Esophagus squamous epithelium (tissue), 5 donors: ENCODE measurements around the gene PPP1R8. TPM values are rescaled to one million over a fixed set of nuclear protein-coding genes. Genes with fewer than 3 reads are reported as not detected.
A peak's percentile ranks its signal among the peaks of the same experiment; 100 is the strongest.

Experiments
- DNase-seq: peaks from one replicate; lab custom pipeline; 2025; lab: John Stamatoyannopoulos, UW
- H3K27ac ChIP-seq, 4 donors: fragments of 200-600 bp; sonication (generic); one replicate each; pipeline ENCODE4 v1.5.1; 2016 to 2019; ENCODE audit warnings: mild to moderate bottlenecking in 1 of 4
- H3K27me3 ChIP-seq, 4 donors: fragments of 200-600 bp; sonication (generic); 1 replicate in 3 of 4; 2 replicates in 1 of 4; pipeline versions ENCODE4 v1.5.1 to v1.6.0; 2017 to 2021; ENCODE audit warnings: antibody characterized with exemption in 1 of 4
- H3K36me3 ChIP-seq, 3 donors: fragments of 200-600 bp; sonication (generic); one replicate each; pipeline ENCODE4 v1.5.1; 2016 to 2019
- H3K4me1 ChIP-seq, 3 donors: fragments of 200-600 bp; sonication (generic); one replicate each; pipeline ENCODE4 v1.5.1; 2017 to 2019
- H3K4me3 ChIP-seq, 4 donors: fragments of 200-600 bp; sonication (generic); 1 replicate in 3 of 4; 2 replicates in 1 of 4; pipeline ENCODE4 v1.5.1; 2016 to 2019; ENCODE audit warnings: mild to moderate bottlenecking in 2 of 4, moderate library complexity in 1 of 4
- H3K9me3 ChIP-seq, 3 donors: fragments of 200-600 bp; sonication (generic); one replicate each; pipeline ENCODE4 v1.5.1; 2016 to 2019
- CTCF ChIP-seq, 6 experiments: fragments of 450-650 bp in 4 of 6; fragments of 200-600 bp in 2 of 6; sonication (generic) in 2 of 6; IDR thresholded peaks; one replicate each; pipeline ENCODE4 v1.5.1; 2016 to 2019; ENCODE audit warnings: antibody characterized with exemption in 6 of 6, mild to moderate bottlenecking in 4 of 6, moderate library complexity in 4 of 6
- POLR2A ChIP-seq, 4 donors: fragments of 450-650 bp; IDR thresholded peaks; one replicate each; pipeline ENCODE4 v1.6.1; 2017; ENCODE audit warnings: antibody characterized with exemption in 4 of 4, mild to moderate bottlenecking in 4 of 4, moderate library complexity in 3 of 4
- WGBS, 2 donors: methylation state at CpG; one replicate each; pipeline ENCODE4 v1.1.5; 2018; 5-methylcytosine and 5-hydroxymethylcytosine counted together
- intact Hi-C: fragments of 100-400 bp; cut with DNase I; formaldehyde crosslinking; loops from one replicate; pipeline ENCODE4 v1.15.0; 2022
- total RNA-seq, 4 donors: library from RNA; depleted of rRNA; stranded (reverse); fragments of >200 nt; gene quantifications; one replicate each; pipeline ENCODE4 v1.1.0, GENCODE V29; 2016
- donor health status: DM: yes; HTN: yes; CAD: no.

Gene PPP1R8
- total RNA-seq, 4 donors from 2014 or later, result 21.3 to 41.2 (median 33.4) TPM

DNA sequence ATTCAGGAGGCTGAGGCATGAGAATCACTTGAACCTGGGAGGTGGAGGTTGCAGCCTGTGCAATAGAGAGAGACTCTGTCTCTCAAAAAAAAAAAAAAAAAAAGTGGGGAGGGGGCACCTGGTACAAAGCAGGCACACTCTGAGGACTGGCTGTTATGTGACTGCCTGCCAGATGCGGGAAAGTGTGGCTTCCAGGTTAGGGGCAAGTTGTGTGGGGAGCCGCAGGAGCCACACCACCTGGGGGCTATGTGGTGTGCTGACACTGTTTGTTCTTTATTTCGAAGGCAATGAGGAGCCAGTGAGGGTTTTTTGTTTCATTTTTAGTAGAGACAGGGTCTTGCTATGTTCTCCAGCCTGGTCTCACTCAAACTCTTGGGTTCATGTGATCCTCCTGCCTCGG is 47.5 kb downstream of the PPP1R8 start:
- Histone ChIP-seq H3K27ac (no peak overlapping the region), H3K27me3 (no peaks in the 10 kb centered on the region), H3K36me3 (peaks cover 0 to 12% (median 0%) of the 10 kb centered on the region in 3 donors), H3K4me3 (no peak overlapping the region), H3K9me3 (no peaks in the 10 kb centered on the region), H3K4me1 (peaks cover 0 to 16% (median 8%) of the 10 kb centered on the region in 3 donors)
- no peak for TF ChIP-seq CTCF (IDR thresholded peaks at IDR 0.05)
- TF ChIP-seq POLR2A (IDR thresholded peaks at IDR 0.05), result no peak
- WGBS, 2 donors, result 68 to 85% methylated on average over 4 of the region's 4 CpGs
- no peak for DNase-seq
- intact Hi-C loops, result no loop called here

DNA sequence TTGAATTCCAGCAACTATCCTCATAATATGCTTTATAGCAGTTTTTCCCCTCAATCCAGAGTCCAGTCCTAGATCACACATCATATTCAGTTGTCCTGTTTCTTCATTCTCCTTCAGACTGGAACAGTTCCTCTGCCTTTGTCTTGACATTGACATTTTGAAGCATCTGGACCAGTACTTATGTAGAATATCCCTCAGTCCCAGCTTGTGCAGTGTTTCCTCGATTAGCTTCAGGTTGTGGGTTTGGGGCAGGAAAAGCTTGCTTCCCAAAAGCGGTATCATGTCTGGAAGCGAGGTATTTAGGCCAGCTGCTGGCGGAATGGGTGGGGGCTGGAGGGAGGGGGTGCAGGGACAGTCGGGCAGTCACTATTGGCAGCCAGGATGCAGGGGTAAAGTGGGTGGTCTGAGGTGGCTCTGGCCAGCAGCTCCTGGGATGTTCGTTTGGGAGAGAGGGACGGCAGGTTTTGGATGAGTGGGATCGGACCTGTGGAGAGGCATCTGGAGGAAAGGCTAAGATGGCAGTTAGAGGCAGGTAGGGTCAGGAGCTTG is 48.3 kb downstream of the PPP1R8 start:
- WGBS, 2 donors, result 44 to 53% methylated on average over 6 to 7 of the region's 8 CpGs
- intact Hi-C loops, result no loop called here
- no peak overlapping the region for H3K4me3 ChIP-seq
- H3K27me3 ChIP-seq, result no peaks in the 10 kb centered on the region
- peaks cover 0 to 9% (median 7%) of the 10 kb centered on the region in 3 donors for H3K4me1 ChIP-seq
- H3K36me3 ChIP-seq, result peaks cover 0 to 20% (median 0%) of the 10 kb centered on the region in 3 donors
- H3K9me3 ChIP-seq, result no peaks in the 10 kb centered on the region
- no peak for DNase-seq
- TF ChIP-seq CTCF (IDR thresholded peaks at IDR 0.05) (no peak), POLR2A (IDR thresholded peaks at IDR 0.05) (peak in 1 of 4 donors; percentile 23)
- H3K27ac ChIP-seq, result peak overlapping the region in 1 of 4 donors; percentile 38

- Histone ChIP-seq H3K4me3 (no peak overlapping the region), H3K27me3 (no peaks in the 10 kb centered on the region), H3K36me3 (peaks cover 0 to 21% (median 0%) of the 10 kb centered on the region in 3 donors), H3K27ac (peak overlapping the region in 1 of 4 donors; percentile 38), H3K9me3 (no peaks in the 10 kb centered on the region), H3K4me1 (peaks cover 0 to 9% (median 7%) of the 10 kb centered on the region in 3 donors)
- no peak for TF ChIP-seq CTCF (IDR thresholded peaks at IDR 0.05)
- peak in 1 of 4 donors; percentile 1 for TF ChIP-seq POLR2A (IDR thresholded peaks at IDR 0.05)
- intact Hi-C loops, result no loop called here
- DNase-seq, result no peak
- 44 to 71% methylated on average over 1 to 5 of the region's 10 CpGs for WGBS, 2 donors
Measured at GRCh38 chr1:27879374-27880082, 48.9 kb downstream of the PPP1R8 start.

DNA sequence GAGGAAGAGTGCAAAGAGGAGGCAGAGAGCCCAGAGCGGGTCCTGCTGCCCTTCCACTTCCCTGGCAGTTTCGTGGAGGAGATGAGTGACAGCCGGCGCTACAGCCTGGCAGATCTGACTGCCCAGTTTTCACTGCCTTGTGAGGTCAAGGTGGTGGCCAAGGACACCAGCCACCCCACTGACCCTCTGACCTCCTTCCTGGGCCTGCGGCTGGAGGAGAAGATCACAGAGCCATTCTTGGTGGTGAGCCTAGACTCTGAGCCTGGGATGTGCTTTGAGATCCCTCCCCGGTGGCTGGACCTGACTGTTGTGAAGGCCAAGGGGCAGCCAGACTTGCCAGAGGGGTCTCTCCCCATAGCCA is 51.9 kb downstream of the PPP1R8 start:
- Histone ChIP-seq H3K4me3 (no peak overlapping the region), H3K27me3 (no peaks in the 10 kb centered on the region), H3K4me1 (no peaks in the 10 kb centered on the region), H3K36me3 (peaks cover 0 to 36% (median 0%) of the 10 kb centered on the region in 3 donors), H3K9me3 (no peaks in the 10 kb centered on the region), H3K27ac (peak overlapping the region in 1 of 4 donors; percentile 87)
- intact Hi-C loops, result no loop called here
- DNase-seq, result no peak
- 85% methylated on average over 4 of the region's 6 CpGs; no CpG with 5 or more reads in 1 of the 2 donors for WGBS, 2 donors
- TF ChIP-seq CTCF (IDR thresholded peaks at IDR 0.05) (no peak), POLR2A (IDR thresholded peaks at IDR 0.05) (no peak)

- no peak overlapping the region for H3K4me3 ChIP-seq
- no peaks in the 10 kb centered on the region for H3K4me1 ChIP-seq
- WGBS, 2 donors, result 82 to 88% methylated on average over 6 to 12 of the region's 13 CpGs
- no peaks in the 10 kb centered on the region for H3K9me3 ChIP-seq
- DNase-seq, result no peak
- TF ChIP-seq POLR2A (IDR thresholded peaks at IDR 0.05) (no peak), CTCF (IDR thresholded peaks at IDR 0.05) (no peak)
- peak overlapping the region in 2 of 4 donors; percentile 68 to 87 for H3K27ac ChIP-seq
- H3K36me3 ChIP-seq, result peaks cover 0 to 36% (median 0%) of the 10 kb centered on the region in 3 donors
- H3K27me3 ChIP-seq, result no peaks in the 10 kb centered on the region
- intact Hi-C loops, result no loop called here
Measured at GRCh38 chr1:27883536-27883935, 53.0 kb downstream of the PPP1R8 start.
